Endometrium (tissue), 2 donors: ENCODE data around the gene CLEC11A.

ENCODE experiments used
- FAIRE-seq: peaks from 2 replicates; lab custom pipeline; 2012; peaks lifted over from hg19 to GRCh38; lab: Jason Lieb, UNC
- donor health status: control.
- donor health status: control.

CLEC11A gene

DNA sequence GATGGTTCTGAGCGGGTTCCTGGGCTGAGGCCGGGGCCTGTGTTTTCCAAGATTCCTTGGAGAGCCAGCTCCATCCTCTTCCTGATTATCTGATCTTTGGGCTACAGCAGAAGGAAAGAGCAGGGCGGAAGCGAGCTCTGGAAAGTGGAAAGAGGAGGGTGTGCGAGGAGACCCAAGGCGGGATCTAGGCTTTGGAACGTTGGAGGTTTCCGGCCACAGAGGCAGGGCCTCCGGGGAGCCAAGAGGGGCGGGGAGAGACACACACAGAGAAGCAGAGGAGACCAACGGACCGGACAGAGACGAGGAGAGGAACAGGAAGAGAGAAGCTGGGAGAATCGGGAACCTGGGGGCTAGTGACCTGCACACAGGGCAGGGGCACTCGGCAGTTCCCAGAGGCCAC is at the start of gene CLEC11A:
Gene CLEC11A (plus strand): TSS at position 296 of the 400 bp plus-strand sequence. CDS start 162 bp downstream, outside the sequence.
- peak; percentile 83 for FAIRE-seq

DNA sequence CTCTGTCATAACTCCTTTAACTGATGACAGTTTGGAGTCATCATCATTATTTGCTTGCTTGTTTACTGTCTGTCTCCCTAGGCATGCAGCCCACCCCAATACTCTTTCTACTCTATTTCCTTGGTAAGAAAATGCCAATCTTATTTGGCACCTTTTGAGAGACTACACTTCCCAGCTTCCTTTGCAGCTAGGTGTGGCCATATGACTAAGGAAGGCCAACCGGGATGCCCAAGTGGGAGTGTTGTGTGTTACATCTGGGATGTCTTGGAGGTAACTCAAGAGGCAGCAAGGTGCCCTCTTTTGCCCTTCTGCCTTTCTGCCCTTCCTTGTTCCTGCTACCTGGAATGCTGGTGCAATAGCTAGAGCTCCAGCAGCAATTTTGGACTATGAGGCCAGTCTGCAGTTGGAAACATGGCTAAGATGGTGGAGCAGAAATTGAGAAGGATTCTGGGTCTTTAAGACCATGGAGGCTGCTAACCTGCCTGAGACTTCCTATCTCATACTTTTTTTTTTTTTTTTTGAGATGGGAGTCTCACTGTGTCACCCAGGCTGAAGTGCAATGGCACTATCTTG is 46.5 kb upstream of the CLEC11A start:
- FAIRE-seq, result no peak

- FAIRE-seq, result no peak
Measured at GRCh38 chr19:50677636-50678035, 45.5 kb upstream of the CLEC11A start.

DNA sequence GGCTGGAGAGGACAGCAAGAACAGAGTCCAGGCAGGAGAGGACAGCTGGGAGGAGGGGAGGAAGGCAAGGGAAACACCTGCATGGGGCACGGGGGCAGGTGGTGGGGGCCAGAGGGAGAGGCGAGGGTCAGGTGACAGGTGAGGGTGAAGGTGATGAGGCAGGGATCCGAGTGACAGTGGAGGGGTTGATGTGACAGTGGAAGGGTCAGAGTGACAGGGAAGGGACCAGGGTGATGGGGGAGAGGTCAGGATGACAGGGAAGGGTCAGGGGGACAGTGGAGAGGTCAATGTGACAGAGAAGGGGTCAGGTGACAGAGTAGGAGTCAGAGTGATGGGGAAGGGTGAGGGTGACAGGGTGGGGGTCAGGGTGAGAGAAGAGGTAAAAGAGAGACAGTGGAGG is 44.8 kb upstream of the CLEC11A start:
- FAIRE-seq, result no peak

- no peak for FAIRE-seq
Measured at GRCh38 chr19:50679177-50680125, 43.7 kb upstream of the CLEC11A start.

DNA sequence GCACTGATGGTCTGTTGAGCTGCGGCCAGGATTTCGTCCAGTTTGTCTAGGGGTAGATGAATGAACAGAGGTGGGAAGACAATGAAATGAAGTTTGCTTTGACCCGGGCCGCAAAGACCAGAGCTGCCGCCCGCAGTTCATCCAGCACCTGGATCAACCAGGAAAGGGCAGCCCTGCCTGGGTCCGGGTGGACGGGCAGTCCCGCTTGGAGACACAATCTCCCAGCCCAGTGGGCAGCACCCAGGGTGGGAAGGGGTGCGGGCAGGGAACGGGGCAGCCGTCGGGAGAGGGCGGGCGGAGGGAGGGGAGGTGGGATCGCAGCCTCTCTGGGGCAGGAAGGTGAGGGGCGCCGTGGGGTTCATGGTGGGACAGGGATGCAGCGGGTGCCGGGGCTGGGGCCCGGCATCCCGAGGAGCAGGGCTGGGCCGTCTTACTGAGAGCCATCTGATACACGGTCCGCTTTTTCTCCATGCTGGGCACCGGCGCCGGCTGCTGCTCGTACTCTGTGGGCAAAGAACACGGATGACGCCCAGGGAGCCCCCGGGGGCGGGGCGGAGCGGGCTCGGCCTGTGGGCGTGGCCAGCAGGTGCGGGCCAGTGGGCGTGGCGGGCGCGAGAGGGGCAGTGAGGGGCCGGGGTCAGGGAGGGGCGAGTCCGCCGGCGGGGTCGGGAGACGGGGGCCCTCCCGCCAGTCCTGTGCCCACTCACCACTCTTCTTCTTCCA is 36.7 kb upstream of the CLEC11A start:
- no peak for FAIRE-seq

DNA sequence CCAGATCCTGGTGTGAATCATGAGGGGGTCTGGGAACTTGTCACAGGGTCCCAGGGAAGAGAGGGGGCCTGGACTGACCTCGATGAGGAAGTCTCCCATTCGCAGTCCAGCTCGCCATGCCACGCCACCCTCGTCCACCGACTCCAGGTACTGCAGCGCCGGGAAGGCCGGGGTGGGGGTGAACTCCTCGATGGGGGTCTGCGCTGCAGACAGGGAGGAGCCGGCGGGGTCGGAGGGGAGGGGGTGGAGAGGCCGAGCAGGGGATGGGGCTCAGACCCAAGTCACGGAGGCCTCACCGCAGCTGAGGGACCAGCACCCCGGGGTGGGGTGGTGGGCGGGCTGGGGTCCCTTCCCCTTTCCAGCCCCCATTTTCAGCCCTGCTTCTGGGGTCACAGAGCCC is 34.4 kb upstream of the CLEC11A start:
- no peak for FAIRE-seq

- FAIRE-seq, result no peak
Measured at GRCh38 chr19:50690439-50690838, 32.7 kb upstream of the CLEC11A start.

DNA sequence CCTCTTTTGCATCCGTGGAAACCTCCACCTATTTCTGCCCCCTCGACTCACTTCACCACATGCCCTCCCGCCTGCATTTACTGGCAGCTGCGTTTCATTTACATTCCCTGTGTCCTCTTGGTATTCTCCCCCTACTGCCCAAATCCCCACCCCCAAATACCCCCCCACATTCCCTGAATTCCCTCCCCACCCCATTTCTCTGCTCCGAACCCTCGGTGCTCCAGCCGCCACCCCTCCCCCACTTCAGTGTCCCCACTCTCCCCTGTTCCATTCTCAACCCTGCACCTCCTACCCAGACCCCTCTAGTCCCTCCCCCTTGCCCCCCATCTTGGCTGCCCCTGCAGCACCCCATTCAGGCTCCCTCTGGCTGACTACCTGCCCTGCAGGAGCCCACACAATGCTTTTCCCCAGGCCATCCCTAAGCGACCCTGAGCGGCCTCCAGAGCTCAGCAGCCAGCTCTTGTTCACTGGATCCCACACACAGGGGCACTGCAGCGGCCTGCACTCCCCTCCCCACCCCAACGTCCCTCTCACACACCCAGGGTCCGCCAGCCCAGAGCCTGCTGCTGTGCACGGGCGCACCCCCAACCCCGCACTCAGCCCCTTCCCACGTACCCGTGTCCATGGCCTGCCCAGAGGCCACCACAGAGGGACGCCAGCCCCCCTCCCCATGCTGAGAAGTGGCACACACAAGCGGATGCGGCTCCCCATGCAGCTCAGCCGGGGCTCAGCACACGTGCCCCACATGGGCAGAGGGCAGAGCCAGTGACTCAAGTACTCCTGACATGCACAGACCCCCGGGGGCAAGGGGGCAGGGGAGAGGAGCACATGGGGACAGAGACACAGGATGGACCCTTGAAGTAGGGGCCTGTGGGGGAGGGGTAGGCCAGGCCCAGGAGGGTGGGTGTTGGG is 29.8 kb upstream of the CLEC11A start:
- FAIRE-seq, result no peak

GRCh38 chr19:50694815-50695145 is 28.4 kb upstream of the CLEC11A start:
- no peak for FAIRE-seq

DNA sequence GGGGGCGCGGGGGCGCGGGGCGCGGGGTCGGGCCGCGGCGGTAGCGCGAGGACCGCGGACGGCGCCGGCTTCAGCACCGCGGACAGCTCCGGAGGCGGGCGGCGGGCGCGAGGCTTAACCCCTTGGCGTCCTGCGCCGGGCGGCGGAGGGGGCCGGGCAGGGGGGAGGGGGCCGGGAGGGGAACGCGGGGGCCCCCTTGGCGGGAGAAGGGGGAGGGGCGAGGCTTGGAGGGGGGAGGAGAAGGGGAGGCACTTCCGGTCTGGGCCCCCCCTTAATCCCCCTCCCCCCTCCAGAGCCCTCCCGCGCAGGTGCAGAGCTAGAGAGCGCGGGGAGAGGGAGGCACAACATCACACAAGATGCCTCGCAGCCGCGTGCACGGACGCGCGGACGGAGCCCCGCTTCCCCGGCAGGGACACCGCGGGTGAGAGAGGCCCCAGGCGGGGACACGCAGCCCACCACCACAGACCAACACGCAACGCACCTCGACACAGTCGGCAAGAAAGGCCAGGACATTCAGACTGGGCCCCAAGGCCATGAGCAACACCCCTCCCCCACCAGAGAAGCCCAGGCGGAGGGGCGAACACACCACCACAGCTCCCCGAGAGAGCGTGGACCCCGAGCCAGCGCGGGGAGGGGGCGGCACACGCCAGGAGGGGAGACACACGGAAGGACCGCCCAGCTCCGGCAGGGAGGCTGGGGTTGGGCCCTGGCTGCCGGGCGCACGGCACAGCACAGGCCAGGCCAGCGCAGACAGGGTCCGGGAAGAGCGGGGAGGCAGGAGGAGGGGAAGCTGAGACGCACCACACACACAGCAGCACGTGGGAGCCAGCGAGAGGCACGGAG is 27.7 kb upstream of the CLEC11A start:
- no peak for FAIRE-seq

GRCh38 chr19:50696094-50696483 is 27.1 kb upstream of the CLEC11A start:
- no peak for FAIRE-seq

- no peak for FAIRE-seq
Measured at GRCh38 chr19:50697414-50698124, 25.6 kb upstream of the CLEC11A start.

DNA sequence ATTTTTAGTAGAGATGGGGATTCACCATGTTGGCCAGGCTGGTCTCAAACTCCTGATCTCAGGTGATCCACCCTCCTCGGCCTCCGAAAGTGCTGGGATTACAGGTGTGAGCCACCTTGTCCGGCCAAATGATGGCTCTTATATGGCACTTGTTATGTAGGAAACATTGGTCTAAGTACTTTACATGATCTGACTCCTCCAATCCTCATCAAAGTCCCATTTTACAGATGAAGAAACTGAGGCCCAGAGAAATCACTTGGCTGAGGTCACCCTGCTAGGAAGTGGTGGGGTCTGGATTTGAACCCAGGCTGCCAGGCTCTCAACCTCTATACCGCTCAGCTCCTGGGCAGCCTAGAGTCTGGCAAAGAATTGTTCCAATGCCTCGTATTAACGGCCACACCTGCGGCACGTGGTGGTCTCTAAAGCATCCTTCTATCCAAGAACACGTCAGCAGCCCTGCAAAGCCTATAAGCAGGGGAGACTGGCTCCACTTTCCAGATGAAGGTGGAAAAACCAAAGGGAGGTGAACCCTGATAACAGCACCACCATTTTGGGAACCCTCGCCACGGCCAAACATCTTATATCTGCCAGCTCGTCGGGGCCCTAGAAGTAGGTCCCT is 21.7 kb upstream of the CLEC11A start:
- FAIRE-seq, result no peak

DNA sequence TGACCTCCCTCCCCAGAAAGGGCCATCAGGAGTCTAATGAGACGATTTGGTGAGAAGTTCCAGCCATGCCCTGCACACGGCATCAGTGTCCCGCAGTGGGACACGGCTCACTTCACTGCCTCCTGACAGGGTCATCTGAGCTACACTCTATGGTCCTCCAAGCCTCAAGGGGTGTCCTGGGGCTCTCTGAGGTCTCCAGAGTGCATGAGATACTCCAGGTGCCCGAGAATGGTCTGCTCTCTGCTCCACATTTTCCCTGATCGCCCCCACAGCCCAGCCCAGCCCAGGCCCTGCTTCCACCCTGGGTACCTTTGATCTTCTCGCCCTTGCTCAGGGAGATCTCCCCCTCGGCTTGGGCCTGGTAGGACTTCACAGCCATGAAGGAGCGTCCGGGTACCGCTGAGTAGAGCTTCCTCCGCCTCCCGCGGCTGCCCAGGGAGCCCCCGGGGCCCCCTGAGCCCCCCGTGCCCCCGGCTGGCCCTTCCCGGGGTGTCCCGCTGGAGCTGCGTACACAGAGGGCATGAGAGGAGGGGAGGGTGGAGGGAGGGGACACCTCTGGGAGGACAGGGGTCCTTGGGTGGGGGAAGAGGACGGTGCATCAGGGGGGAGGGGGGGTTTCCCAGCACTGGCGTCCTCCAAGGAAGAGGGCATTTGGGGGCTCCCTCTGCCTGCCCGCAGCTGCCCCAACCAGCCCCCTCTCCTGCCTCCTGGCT is 20.9 kb upstream of the CLEC11A start:
- FAIRE-seq, result no peak

DNA sequence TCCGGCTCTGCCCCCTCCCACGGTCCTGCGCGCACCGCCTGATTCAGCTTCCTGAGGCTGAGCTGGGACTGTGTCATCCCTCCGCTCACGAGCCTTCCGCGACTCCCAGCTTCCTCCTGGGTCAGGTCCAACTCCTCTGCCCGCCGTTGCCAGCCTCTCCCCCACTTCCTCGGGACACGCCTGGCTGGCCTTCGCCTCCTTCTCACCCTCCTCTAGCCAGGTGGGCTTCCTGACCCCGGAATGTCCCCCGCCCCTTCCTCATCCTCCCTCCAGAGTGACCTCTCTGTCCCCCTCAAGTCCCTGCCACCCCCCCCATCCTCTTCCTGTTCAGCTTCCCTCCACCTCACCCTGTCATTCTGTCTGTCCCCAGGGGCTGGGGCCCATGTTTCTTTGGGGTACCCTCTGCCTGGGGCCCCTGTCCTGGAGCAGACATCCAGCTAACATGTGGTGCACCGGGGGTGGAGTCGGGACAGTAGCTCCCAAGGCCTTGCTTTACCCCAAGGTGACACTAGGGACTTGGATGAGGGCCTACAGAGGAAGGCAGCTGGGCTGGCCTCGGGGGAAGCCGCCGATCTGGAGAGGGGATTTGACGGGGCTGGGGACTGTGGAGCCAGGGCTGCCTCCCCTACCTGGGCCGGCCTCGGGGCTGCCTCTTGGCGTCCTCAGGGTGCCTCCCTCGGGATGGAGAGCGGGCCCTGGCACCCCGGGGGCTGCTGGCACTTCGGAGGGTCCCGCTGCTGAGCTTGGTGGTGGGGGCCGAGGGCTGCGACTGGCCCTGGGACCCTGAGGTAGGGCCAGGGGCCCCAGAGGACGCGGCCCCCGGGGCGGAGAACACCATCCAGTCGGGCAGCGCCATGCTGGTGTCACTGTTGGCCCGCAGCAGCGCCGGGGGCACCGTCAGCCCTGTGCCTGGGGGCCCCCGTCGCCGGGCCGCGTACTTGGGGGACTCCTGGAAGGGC is 20.0 kb upstream of the CLEC11A start:
- FAIRE-seq, result no peak

DNA sequence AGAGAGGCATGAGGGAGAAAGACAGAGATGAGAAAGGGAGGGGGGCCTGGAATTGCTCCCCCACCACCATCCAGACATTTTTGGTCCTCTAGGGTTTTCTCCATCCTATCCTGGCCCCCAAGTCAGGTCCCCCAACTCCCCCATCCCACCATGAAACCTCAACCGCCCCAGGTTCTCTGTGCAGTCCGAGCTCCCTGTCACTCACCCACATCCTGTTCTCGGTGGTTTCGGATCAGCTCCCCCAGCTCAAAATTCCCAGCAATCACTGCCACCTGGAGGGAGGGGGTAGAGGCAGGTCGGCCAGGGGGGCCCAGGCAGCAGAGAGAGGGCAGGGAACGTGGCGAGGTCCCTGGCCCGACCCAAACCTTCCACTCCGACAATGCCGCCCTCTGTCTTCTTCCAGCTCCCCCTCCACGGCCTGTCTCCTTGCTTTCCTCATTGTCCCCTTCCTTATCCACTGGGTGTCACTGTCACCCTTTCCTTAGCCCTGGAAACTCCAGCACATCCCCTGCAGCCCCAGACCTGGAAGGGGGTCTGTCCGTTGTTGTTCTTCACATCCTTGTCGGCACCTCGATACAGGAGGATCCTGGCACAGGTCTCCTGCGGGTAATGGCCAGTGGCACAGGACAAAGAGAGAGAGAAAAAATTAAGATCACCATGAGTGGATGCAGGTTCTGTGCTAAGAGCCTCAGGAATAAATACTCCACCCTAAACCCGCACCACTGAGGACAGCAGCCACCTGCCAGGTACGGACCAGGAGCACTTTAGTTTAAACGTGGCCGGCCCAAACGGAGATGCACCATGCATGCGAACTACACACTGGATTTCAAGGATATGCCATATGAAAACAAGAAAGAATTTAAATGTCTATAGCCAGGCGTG is 19.0 kb upstream of the CLEC11A start:
- no peak for FAIRE-seq
